SU-DHL-6 (cell line): ENCODE measurements around the gene FBH1.

Experiments used
- CTCF ChIP-seq: fragments of 200-600 bp; sonication (generic); IDR thresholded peaks from one replicate; pipeline ENCODE4 v1.5.1; 2017; ENCODE audit warnings: antibody characterized with exemption, mild to moderate bottlenecking, low read length, moderate library complexity; ENCODE audit not compliant: insufficient read depth, poor library complexity, severe bottlenecking
- EZH2phosphoT487 ChIP-seq: fragments of 200-600 bp; sonication (generic), shearing (Covaris generic); conservative IDR thresholded peaks from 2 replicates; pipeline ENCODE4 v1.6.1; 2018; ENCODE audit warnings: mild to moderate bottlenecking, antibody characterized with exemption, low read length, moderate library complexity, mixed read lengths

GRCh38 chr10:5948208-5948585, 58.2 kb downstream of the FBH1 start:
- TF ChIP-seq CTCF (no peak), EZH2phosphoT487 (no peak)
